Measurements from ENCODE around the gene SIGLEC6.
"Not testable (repeated sequence)": the region's sequence is repeated elsewhere in the genome, so short reads cannot be mapped to it uniquely, and the experiment has no call there.

DNA sequence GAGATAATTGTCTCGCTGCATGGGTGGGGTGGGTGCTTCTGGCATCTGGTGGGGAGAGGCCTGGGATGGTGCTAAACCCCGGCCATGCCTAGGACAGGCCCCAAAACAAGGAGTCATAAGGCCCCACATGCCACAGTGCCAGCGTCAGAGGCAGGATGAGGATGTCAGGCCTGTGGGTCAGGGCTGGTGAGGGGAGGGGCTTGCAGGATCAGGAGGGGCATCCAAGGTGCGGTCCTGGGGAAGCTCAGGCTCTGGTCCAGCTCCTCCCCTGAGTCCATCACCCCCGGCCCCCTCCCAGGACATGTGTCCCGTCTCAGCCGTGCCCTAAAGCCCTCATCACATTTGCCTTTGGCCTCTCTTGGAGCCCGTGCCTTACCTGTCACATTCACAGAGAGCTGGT lies 30.5 kb downstream of the SIGLEC6 start:
- not testable (repeated sequence) for TF ChIP-seq CTCF (conservative IDR thresholded peaks at IDR 0.05); ZFX (IDR thresholded peaks at IDR 0.05)

Data from C4-2B (cell line).